GM21723 (cell line): ENCODE measurements around the gene PURB.
"Not testable (repeated sequence)": the region's sequence is repeated elsewhere in the genome, so short reads cannot be mapped to it uniquely, and the experiment has no call there.

Experiments used
- ATAC-seq: cut with Tn5 transposase; IDR thresholded peaks from one replicate; pipeline ENCODE4 v1.9.1; 2021; ENCODE audit warnings: mild to moderate bottlenecking, moderate library complexity; ENCODE audit not compliant: unreplicated experiment

Gene PURB

DNA sequence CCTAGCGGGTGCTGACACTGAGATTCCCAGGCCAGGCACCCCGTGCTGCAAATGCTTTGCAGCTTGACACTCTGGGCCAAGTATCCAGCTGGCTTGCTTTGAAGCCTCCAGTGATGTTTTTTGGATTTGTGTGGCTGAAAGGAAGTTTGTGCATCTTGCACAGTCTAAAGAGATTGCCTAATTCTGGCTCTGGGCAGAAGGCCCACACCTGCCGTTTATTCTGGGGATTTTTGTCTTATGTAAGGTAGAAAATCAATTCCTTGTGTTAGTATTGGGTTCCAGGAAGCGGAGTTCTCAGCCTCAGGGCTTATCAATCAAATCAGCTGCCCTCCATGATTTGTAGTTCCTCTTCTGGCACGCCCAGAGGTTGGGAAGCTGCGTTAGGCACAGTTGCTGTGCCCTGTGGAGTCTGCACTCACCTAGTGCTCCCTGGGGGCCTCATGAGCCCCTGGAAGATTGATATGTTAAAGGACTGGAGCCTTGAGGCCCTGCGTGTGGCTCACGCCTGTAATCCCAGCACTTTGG is 8.4 kb upstream of the PURB start:
- ATAC-seq = no peak

DNA sequence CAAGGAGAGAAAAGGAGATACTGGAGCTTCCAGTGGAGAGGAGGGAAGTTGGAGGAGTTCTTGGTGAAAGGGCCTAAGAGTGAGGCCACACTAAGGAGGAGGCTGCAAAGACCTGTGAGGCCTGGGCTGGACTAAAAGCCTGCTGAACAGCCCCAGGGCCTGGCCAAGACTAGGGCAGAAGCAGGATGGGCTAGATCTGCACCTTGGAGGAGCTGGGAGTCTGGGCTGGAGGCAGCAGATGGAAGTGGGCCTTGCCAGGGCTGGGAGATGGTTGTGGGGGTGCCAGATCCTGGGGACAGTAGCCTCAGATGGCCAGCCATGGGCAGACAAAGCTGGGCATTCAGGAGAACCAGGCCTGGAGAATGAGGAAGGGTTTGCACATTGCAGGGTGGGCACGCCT is 6.5 kb upstream of the PURB start:
- no peak for ATAC-seq

DNA sequence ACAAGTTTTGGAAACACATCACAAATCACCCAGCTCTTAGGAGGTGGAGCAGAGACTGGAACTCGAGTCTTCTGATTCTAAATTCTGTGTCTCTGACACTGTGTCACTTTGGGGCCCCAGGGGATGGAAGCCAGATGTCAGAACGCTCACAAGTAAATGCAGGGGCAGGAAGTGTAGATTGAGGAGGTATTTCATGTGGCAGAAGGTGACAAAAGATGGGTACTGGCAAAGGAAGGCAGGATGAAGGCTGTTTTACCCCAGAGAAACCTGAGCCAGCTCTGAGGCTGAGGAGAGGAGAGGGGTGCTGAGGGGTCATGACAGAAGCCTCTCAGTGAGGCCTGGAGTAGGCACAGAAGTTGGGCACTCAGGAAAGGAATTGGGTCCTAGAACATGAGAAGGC is 6.0 kb upstream of the PURB start:
- no peak for ATAC-seq

DNA sequence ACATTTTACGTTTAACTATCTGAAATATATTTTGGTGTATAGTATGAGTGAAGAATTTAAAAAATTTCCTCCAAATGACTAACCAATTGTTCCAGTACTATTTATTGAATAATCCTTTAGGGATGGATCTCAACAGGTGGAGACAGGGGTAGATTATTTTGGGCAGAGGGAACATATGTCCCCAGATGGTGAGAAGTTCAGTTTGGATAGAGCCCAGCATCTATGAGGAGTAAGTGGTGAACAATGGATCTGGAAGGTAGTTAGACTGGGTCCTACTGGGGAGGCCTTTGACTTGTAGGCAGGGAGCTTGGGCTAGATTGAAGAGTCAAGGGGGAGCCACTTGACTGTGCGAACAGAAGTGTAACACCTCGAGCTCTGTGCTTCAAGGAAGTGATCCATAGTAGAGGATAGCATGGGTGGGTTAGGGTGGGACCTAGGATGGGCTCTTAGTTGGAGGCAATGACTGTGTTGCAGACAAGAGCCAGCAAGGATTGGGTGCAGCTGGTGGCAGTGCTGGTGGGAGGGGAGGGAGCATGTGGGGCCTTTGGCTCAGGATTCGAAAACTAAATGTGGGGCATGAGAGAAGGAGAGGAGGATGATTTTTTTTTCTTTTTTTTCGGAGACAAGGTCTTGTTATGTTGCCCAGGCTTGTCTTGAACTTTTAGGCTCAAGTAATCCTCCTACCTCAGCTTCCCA is 3.9 kb upstream of the PURB start:
- no peak for ATAC-seq

DNA sequence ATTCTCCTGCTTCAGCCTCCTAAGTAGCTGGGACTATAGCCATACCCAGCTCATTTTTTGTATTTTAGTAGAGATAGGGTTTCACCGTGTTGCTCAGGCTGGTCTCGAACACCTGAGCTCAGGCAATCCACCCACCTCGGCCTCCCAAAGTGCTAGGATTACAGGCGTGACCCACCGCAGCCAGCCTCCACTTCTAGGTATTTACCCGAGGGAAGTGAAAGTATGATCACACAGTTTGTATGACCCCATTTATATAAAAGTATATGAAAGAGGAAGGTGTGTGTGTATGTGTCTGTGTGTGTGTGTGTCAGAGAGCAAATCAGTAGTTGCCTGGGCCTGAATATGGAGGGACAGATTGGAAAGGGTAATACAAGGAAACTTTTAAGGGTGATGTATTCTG is 2.0 kb upstream of the PURB start:
- ATAC-seq = no peak

DNA sequence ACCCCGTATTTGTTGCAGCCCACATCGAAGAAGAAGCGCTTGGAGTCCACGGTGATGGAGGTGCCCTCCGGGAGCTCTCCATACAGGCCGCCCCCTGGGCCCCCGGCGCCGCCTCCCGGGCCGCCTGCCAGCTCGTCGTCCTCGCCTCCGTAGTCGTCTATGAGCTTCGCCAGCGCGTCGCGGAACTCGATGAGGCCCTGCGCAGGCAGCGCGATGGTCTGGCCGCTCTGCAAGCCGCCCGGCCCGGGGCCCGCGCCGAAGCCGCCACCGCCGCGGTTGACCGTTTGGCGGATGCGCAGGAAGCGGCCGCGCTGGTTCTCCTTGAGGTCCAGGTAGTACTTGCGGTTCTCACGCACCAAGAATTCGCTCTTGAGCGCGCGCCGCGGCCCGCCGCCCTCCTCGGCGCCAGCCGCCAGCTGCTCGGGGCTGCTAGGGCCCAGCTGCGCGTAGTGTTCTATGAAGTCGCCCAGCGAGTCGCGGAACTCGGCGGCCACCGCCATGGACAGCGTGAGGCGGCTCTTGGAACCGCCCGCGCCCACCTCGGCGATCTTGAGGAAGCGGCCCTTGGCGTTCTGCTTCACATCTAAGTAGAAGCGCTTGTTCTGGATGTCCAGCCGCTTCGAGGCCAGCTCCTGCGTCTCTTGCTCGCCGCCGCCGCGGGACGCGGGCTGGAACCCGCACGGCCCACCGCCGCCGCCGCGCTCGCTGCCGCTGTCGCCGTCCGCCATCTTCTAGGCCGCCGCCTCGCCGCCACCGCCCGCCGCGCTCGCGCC is 523 bp downstream of the PURB start:
- ATAC-seq = peak; percentile 26

DNA sequence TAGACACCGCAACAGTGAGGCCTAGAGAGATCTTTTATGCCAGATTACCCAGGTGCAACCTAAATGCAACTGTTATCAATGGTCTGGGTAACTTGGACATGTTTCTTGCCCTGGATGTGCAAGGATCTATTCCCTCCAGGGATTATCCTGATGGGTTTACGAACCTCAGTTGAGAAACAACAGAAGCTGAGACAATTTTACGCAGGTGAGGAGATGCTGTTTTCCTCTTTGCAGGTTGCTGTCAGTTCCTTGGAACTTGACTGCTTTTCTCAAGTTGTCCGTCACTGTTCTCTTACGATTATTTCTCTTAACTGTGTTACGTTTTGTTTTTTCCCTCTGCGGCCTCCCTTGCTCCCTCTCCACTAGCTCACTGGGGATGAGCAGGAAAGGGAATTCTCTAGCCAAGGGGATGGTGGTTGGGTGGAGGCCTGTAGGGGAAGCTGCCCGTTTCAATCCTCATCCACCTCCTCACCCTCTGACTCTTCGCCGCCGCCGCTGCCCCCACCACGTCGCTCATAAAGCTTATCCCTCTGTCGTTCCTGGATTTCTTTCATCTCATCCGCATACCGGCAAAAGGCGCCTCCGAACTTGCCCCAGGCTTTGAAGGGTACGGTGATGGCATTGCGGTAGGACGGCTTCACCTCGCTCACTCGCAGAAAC is 1.2 kb downstream of the PURB start:
- ATAC-seq = no peak

DNA sequence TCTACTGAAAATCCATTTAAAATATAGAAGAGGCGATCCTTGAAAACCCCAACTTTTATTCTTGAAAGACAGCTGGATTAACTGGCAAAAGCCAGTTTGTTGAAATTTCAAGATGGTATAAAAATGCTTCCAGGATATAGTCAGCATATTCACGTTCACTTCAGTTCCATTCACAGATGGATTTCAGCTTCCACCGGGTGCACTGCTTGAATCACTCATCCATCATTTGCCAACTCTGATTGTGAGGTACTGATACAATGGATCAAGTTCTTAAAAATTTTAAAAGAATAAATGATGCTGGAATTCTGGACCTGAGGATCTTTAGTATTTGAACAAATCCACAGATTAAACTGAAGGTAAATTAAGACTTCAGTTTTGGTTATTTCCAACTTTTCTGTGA is 2.4 kb downstream of the PURB start:
- no peak for ATAC-seq

DNA sequence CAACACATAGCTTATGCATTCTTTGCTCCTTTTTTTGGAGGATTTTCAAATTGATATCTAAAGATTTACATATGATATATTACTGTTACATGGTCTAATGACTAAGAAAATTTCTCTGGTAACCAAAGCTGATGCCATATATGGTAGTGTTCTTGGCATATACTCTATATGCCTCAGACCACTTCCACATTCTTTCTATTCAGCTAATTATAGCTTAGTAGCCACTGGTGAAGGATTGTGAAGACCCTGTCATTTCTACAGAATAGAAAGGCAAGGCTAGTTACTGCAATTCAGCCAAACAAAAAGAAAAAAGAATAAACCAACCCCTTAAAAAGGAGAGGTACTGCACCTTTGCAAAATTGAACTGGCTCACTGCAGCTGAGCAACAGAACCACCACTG is 3.7 kb downstream of the PURB start:
- no peak for ATAC-seq

DNA sequence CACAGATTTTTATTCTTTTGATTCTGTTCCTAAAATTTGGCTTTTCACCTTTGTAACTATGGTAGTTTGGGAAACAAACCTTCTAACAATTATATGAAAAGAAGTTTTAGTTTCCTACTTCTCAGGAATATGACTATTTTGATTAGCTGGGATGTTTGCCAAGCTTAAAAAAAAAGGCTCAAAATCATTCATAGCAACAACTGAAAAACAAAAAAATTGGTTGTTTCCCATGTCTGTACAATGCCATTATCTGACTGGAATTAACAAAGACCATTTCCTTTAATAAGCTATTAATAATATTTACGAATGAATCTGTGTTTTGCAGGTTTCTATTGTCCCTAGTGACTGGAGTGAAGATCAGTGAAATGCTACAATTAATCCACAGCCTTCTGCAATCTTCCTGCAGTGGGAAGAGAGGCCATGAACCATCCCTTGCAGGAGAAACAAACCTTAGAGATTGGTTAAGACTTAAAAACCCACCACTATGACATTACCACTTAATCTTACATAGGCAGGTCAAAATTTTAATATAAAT is 4.2 kb downstream of the PURB start:
- ATAC-seq = no peak

DNA sequence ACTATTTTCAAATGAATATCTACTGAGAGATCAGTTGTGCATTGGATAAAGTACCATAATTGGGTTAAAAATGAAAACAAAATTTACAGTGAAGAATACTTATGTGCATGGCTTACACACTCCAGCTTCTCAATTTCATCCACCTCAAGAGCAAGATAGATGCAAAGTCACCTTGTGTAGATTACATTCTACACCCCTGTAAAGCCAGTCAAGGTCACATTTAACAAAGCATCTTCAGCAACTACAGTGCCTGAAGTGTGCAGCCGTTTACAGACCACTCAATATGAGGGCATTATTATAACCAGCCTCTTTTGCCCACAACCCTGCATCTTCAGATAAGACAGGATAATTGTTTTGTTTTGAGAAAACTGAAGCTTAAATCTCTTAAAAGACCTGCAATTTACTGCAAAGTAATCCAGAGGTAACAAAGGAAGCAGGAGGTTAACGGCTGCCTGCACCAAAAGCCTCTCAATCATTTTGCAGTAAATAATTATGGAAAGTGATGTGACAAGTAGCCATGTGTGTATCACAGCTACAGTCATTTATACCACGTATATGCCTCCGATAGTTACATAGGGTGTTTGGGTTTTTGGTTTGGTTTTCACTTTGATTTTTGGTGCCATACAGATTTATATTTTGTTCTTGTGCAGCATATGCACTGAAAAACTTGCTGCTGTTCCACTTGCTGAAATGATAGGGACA is 4.9 kb downstream of the PURB start:
- ATAC-seq = no peak

DNA sequence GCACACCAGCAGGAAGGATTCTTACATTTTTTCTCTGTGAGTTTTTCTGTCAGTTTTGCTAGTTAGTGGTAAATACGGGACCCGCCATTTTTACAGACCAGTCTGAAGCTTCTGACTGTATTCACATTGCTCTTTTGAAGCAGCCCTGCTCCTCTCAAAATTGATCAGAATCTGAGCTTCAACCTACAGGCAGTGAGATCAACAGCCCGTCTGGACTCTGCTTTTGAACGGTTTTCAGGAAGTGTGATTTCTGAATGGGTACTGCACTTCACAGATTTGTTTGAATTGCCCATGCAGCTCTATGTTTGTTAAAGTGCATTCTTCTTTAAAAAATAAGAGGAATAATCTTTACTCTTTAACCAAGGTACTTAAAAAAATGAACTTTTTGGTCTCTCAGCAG is 8.9 kb downstream of the PURB start:
- no peak for ATAC-seq

DNA sequence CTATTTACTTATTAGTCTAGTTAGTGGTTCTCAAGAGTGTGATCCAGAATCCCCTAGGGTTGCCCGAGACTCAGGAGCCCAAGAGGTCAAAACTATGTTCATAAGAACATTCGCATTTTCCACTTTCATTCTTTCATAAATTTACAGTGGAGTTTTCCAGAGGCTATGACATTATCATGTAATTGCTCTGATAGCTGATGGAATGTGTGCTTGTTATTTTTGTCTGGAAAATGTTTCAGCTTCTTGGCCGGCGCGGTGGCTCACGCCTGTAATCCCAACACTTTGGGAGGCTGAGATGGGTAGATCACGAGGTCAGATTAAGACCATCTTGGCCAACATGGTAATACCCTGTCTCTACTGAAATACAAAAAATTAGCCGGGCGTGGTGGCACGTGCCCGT is 10.1 kb downstream of the PURB start:
- ATAC-seq = no peak

DNA sequence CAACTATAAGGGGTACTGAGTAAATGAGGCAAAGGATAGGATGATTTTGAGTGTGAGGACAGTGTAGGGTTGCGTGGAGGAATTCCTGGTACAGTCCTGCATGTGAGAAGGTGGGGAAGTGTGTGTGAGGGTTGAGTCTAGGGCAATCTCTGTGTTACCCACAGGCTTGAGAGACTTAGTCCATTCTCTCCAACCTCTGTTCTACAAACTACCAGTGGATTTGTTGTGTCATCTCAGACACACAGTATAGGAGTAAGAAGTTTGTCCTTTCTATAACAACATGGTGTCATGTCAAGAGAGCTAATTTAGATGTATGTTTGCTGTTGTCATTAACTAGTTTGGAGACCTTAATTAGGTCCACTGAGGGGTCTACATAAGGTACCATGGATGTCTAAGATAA is 12.5 kb downstream of the PURB start:
- no peak for ATAC-seq

DNA sequence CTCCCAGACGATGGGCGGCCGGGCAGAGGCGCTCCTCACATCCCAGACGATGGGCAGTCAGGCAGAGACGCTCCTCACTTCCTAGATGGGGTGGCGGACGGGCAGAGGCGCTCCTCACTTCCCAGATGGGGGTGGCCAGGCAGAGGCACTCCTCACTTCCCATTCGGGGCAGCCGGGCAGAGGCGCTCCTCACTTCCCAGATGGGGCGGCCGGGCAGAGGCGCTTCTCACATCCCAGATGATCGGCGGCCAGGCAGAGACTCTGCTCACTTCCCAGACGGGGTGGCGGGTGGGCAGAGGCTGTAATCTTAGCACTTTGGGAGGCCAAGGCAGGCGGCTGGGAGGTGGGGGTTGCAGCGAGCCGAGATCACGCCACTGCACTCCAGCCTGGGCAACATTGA is 13.4 kb downstream of the PURB start:
- not testable (repeated sequence) for ATAC-seq

DNA sequence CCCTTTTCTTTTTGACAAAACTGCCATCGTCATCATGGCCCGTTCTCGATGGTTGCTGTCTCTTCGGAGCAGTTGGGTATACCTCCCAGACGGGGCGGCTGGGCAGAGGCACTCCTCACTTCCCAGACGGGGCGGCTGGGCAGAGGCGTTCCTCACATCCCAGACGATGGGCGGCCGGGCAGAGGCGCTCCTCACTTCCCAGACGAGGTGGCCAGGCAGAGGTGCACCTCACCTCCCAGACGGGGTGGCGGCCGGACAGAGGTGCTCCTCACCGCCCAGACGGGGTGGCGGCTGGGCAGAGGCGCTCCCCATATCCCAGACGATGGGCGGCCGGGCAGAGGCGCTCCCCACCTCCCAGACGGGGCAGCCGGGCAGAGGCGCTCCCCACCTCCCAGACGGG is 14.6 kb downstream of the PURB start:
- not testable (repeated sequence) for ATAC-seq

DNA sequence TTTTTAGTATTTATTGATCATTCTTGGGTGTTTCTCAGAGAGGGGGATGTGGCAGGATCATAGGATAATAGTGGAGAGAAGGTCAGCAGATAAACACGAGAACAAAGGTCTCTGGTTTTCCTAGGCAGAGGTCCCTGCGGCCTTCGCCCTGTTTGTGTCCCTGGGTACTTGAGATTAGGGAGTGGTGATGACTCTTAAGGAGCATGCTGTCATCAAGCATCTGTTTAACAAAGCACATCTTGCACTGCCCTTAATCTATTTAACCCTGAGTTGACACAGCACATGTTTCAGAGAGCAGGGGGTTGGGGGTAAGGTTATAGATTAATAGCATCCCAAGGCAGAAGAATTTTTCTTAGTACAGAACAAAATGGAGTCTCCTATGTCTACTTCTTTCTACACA is 15.0 kb downstream of the PURB start:
- ATAC-seq = not testable (repeated sequence)

DNA sequence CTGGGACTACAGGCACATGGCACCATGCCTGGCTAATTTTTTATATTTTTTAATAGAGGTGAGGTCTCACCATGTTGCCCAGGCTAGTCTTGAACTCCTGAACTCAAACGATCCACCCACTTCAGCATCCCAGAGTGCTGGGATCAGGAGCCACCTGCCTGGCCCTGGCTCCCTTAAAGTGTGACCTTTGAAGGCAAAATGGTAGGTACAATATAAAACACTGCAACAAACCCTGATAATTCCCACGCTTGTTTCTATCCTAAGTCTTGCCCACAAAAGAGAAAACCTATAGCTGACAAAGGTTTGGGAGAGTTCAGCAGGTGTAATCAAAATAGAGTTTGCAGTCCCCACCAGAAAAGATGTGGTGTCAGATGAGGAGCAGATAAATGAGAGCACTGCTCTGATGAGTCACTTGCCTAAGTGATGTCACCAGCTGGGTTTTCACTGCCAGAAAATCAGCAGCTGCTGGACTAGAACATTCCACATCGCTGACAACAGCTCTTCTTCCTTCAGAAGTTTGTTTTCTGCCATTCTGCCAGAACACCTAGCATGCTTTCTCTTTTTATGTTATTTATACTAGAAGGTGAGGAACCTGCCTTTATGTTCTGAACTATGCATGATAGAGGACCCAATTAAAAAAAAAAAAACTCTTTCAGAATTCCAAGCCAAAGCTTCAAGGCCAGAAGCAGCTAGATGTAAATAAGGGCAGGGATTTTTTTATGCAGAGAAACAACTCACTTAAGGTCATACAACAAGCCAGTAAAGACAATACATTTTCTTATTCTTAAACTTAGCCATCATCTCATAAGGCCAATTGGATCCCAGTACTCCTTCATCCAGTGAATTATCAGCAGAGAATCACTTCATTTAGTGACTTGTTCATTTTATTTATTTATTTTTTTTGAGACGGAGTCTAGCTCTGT is 18.0 kb downstream of the PURB start:
- no peak for ATAC-seq

DNA sequence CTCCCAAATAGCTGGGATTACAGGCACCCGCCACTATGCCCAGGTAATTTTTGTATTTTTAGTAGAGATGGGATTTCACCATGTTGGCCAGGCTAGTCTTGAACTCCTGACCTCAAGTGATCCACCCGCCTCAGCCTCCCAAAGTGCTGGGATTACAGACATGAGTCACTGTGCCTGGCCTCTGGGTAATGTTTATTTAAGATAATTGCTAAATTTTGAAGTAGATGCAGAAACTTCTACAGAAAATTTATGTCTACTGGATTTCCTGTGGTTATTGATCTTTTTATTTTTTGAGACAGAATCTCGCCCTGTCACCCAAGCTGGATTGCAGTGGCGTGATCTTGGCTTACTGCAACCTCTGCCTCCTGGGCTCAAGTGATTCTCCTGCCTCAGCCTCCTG is 23.4 kb downstream of the PURB start:
- not testable (repeated sequence) for ATAC-seq

DNA sequence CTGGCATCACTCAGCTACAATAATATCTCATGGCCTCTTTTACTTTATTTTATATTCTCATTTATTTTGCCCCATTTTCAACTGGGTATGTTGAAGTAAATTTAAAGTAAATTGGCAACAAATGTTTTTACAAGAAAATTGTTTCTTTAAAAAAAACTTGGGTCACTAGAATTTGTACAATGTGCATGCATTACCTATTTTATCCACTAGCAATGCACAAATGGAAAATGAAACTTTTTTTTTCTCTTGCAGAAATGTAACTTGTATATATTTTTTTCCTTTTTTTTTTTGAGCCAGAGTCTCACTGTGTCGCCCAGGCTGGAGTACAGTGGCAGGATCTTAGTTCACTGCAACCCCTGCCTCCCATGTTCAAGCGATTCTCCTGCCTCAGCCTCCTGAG is 27.2 kb downstream of the PURB start:
- ATAC-seq = no peak
